Stimulated activated CD8-positive, alpha-beta memory T cell treated with anti-CD3 and anti-CD28 coated beads, Interleukin-4, amount 100 ng/mL, for 24 hours (primary cell): ENCODE results near the gene TLE3.

Experiments used
- DNase-seq: peaks from one replicate; pipeline ENCODE4 v3.0.0-alpha.2; 2020; ENCODE audit warnings: low read depth

Gene TLE3

DNA sequence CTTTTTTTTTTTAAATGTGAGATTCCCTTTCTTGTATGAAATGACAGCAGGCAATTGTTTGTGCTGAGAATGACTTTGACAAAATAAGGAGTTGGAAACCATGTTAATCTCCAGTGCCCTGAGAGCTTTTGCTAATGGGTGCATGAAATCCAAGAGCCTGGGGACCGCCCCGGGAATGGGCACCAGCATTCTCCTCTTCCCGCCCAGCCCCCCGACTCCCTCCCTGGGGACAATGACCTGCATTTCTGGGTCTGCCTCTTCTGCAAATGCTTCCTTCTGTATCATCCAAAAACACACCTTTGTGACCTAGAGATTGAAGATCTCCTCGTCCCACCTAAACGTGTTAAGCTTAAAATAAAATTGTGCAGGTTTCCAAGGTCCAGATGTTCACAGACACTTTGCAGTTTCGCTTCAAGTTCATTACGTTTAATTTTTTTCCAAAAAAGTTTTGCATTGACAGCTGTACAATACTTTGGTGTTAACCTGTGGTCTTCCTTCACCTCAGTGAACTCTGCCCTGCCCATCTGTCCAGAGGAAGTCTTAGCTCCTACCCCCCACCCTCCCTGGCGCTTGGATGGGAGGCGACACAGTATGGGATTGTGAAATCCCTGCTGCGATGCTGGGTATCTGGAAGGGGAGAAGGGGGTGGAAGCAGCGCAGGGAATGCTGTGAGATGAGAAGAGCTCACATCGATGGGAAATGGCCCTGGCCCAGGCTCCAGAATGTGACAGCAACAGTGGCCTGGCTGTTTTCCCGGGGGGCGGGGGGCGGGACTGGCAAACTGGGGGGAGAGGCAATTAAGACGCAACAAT lies 50.1 kb downstream of the TLE3 start:
- DNase-seq, result no peak

DNA sequence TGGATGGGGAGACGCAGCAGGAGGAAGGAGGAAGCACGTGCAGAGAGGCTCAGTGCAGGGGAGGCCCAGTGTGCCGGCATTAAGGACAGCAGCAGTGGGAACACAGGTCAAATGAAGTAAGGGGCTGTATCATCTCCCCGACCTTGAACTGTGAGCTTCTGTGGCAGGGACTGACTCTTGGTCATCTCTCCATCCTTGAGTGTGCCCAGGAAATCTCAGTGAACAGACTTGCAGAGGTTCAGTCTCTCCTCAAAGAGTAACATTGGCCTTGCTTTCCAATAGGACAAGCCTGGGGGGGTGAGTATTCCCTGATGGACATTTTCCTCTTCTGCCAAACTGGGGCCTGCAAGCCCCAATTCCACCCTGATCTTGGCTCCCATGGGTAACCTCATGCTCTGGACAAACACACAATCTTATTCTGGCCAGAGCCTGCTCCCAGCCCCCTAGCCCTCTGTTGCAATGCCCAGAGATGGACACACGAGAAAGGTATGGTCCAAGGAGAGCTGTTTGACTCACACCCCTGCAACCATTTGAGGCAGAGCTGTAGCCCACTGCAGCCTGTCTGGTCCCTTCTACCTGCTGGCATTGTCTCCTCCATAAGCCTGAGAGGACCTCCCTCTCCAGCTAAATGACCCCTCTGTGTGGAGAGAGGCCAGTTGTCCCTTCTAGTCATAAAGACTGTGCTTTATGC lies 50.9 kb downstream of the TLE3 start:
- no peak for DNase-seq

DNA sequence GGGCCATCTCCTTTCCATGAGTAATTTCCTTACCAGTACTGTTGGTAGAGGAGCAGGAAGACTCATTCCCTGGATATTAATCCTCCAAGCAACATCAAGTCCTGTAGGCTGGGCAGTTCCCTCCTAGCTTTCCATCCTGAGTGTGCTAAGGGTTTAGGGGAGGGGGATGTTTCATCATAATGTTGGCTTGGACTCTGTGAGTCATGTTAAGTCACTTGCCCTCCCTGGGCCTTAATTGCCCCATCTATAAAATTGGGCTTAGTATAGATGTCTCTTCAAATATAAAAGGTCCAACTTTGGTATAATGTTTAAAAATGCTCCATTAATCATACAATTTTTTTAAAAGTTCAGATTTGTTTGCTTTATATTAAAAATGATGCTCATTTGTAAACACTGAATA lies 52.7 kb downstream of the TLE3 start:
- DNase-seq, result no peak

DNA sequence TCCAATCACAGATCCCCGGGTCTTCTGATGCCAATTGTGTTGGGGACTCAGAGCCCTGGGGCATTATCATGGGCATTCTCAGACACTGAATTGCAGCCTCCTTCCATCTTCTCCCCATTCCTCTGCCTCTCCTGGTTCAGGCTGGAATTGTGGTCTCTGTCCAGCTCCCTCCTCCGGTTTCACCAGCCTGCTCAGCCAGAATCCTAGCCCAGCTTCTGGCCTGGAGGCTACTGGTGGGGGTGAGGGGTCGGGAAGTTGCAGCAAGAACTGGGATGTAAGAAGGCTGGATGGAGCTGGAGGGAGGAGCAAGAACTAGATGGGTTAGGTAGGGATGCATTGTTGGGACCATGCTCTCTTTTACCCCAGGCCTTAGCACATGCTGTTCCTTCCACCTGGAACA lies 53.5 kb downstream of the TLE3 start:
- no peak for DNase-seq

DNA sequence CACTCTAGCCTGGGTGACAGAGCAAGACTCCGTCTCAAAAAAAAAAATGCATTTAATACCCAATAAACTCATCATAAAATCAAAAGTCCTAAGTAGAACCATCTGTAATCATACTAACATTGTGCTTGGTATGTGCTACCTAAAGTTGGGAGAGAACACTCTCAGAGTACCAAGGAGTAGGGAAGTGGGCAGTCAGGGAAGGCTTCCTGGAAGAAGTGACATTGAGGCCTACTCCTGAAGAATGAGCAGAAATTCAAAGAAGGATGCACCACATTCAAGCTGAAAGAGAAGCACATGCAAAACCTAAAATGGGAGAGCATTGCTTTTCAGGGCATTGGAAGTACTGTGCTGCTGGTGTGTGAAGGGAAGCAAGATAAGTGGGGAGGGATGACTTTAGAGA lies 54.1 kb downstream of the TLE3 start:
- DNase-seq, result no peak

DNA sequence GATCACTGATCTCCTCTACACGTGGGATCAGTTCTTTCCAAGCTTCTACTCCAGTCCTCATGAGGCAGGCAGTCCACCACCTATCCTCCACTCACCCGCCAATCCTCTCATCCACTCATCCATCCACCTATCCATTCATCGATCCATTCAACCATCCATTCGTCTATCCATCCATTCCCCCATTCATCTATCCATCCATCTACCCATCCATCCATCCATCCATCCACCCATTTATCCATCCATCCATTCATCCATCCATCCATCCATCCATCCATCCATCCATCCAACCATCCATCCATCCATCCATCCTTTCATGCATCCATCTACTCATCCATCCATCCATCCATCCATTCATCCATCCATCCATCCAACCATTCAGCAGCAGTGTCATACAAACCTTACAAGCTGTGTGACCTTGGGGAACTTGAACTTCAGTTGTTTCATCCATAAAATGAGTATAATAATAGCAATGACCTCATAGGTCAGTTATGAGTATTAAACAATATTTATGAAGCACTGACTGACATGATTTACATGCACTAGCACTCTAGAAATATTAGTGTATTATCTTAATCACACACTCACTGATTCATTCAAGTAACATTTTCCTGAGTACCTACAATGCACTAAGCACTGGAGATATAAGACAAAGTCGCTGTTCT lies 55.0 kb downstream of the TLE3 start:
- no peak for DNase-seq

DNA sequence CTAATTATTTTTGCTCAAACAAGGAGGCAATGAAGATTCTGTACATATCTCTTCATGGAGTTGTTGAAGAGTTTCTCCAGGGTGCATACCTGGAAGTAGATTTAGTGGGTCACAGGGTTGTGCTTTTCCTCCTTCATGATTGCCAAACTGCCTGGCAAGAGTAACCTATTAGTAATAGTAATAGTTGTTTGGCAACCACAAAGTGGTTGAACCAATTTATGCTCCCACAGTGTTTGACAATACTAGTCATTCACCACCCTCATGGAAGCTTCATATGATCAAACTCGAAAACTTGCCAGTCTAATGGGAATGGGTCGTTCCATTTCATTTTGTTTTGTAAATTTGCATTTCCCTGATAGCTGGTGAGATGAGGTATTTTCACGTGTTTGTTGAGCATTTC lies 57.8 kb downstream of the TLE3 start:
- no peak for DNase-seq

DNA sequence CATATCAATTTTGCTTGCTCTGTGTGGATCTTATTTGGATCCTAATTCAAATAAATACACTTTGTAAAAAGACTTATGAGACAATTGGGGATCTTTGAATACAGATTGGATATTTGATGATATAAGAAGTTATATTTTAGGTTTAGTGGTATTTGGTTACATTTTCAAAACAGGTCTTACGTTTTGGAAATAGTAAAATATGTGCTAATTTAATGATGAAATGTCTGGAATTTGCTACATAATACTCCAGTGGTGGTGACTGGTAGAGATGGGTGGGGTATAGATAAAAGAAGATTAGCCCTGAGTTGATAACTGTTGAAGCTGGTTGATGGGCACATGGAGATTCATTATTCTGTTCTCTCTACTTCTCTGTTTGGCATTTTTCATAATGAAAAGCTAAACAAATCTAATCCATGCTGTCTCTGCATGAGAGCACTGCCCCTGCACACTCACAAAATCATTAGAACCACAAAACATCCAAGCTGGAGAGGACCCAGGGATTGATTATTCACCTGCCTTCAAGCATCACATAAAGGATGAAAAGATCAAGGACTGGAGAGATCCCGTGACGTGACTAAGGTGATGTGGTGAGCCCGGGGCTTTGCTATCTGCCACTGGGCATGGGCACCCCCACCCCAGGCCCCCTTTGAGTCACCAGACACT lies 58.9 kb downstream of the TLE3 start:
- DNase-seq, result no peak

DNA sequence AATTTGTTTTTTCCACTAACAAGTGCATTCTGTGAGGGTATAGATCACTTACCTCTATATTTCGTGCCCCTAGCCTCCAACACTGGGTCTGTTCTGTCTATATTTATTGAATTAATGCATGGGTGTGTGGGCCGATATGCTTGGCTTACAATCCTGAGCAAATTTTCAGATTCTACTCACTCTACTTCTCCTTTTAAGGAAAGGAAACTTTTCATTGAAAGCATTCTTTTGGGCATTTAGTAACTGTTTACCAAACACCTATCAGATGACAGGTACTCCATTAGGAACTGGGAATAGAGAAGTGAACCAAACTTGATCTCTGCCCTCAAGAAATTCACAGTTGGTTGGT lies 60.5 kb downstream of the TLE3 start:
- DNase-seq, result no peak

DNA sequence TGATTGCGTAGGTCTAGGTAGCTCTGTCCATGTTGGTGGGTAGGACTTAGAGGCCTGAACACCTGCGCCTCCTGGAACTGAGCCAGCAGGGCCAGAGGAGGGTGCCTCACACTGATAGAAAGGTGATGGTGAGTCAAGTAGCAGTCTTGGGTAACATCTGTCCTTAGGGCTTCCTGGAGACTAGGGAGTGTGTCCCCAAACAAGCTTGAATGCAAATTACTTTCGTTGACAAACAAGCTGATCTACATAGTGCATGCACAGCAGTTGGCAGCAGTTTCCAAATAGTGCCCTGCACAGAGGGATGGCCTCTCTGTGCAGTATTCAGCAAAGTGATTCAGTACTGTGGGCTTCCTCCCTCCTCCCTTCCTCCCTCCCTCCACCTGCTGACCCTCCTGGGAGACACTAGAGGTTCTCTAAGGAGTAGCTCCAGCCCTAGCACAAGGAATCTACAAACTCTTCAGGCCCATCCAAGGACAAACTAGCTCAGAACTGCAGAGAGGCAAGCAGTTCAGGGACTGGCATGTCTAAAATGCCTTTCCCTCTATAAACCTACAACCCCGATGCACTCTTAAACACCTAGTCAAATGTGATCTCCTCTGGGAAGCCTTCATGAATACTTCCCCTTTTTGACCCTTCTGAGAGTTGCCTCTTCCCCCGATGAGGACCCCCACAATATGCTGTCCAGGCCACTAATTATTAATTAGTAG lies 61.0 kb downstream of the TLE3 start:
- no peak for DNase-seq

DNA sequence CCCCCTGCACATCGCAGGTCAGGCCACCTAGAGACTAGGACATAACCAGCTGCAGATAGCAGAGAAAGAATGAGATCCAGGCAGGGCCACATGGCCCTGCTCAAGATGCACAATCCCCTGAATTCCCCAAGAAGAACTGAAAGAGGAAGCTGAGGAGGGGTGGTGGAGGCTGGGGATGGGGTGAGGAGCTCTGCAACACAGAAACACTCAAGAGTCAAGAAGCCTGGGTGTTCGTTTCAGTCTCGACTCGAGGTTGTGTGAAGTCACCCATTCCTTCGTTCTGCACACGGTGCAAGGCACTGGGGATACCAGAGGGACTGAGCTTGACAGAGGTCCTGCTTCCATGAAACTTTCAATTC lies 62.0 kb downstream of the TLE3 start:
- no peak for DNase-seq

DNA sequence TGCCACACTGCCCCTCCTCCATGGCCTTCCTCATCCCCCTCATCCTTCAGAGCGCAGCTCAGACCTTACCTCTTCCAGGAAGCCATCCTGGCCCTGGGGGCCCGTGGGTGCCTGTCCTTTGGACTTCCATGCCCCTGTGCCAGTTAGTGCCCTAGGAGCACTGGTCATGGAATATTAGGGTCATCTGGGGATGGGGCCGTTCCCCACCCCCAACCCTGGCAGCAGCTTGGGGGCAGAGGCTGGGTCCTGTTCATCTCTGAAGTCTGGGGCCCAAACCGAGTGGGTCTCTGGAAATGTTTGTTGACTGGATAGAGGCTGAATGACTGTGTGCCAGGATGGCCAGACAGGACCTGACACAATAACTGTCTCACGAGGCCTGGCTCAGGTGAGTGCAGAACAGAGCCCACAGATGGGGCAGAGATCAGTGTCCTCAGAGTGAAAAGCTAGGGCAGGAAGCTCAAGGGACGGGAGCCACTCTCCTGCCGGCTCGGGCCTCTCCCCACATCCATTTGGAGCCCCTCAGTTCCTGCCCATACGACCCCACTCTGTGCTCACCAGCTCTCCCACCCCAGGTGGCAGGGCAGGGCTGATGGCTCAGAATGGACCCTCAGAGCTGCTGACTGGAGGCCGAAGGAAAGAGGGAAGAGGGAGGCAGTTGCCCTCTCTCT lies 62.5 kb downstream of the TLE3 start:
- no peak for DNase-seq

DNA sequence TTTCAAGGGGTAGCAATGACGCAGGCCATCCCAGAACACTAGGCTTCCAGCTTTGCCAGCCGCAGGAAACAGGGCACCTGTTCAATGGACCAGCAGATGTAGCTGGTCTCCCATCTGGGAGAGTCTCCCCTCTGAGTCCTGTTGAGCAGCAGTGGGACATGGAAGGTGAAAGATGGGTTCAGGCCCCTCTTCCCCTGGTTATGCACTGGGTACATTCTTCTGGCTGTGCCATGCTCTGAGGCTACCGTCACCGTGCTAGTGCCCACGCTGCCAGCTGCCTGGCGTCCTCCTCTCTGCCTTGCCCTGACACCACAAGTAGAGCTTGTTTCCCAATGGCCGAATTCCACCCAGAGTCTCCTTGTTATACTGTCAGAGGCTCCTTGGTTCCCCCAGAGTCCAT lies 63.1 kb downstream of the TLE3 start:
- DNase-seq, result no peak

DNA sequence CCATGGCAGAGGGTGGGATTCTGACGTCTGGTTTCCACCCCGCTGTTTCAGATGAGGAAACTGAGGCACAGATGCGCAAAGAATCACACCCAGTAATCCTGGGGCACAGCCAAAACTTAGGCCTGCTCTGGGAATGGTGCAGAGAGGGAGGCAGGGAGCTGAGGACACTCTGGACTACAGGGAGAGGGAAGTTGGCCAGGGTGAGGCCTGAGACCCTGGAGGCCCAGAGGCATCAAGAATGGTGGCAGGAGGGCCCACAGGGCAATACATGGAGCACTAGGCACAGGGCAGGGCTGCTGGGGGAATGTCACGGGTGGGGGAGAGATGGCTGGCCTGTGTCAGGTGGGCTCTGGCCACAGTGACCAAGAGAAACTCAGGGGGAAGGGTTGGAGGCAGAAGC lies 63.6 kb downstream of the TLE3 start:
- no peak for DNase-seq

DNA sequence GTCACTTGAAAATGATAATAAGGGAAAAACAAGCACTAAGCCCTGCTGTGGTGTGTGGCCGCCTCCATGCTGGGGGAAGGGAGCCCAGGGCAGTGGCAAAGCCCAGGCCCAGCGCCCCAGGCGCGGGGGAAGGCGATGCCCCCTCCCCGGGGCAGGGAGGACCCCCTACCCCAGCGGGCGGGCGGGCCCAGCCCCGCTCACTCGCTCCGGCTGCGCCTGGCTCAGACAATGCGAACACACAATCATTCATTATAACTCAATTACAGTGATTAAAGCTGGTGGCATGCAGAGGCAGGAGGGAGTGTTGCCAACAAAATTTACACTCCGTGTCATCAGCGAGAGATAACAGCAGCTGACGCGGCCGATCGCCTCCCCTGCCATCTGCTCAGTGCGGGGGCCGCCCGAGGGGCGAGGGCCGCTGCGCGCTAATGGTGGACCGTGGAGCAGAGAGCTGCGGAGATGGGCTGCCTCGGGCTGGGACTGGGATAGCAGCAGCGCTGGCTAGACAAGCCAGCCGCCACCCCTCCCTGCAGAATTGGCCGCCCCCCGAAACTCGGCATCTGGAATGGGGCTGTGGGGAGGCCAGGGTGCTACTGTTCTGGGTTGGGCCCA lies 64.1 kb downstream of the TLE3 start:
- no peak for DNase-seq

DNA sequence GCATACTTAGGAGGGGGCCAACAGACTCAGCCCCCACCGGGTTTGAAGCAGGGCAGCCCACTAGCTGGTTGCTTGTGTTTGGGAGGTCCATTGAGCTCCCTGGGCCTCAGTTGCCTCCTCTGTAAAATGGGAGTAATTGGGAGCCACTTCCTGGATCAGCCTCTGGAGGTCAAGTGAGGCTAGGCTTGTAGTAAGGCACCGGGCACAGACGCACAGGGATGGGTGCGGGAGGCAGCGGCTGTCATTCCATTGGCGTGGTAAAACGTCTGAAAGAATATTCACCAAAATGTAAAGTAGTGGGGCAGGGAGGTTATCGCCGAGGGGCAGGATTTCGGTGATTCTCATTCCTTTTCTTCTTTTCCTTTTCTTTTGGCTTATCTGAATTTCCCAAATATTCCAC lies 64.6 kb downstream of the TLE3 start:
- DNase-seq, result no peak

DNA sequence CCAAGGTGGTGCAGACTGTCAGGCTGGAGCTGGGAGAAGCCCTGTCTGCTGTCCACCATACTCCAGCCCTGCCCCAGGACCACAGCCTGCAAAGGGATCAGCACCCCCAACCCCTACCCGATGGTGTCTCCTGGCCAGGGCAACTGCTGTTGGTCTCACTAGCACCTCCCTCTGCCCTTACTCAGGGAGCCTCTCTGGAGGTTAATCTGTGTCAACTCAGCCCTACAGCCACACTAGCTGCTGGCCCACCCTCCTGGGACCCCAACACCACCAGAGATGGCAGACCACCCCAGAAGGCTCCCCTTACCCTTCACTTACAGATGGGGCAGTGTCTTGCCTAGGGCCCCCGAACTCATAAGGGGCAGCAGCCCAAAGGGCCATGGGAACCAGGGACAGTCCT lies 65.2 kb downstream of the TLE3 start:
- no peak for DNase-seq

DNA sequence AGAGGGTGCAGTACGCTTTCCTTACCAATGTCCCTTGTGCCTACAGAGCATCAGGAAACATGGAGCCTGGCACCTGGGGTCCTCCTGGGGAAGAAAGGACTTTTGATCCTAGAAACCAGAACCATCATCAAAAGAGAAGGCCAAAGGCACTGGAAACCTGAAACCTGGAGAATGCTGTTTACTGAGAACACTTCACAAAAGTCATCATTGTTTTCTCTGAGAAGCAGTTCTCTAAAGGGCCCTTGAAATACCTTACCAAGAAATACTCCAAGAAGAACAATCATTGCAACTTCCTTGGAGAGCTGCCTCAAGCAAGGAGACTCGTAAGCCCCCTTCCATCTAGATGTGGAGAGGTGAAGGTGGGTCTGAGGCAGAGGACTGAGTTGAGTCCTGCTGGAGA lies 66.0 kb downstream of the TLE3 start:
- no peak for DNase-seq

DNA sequence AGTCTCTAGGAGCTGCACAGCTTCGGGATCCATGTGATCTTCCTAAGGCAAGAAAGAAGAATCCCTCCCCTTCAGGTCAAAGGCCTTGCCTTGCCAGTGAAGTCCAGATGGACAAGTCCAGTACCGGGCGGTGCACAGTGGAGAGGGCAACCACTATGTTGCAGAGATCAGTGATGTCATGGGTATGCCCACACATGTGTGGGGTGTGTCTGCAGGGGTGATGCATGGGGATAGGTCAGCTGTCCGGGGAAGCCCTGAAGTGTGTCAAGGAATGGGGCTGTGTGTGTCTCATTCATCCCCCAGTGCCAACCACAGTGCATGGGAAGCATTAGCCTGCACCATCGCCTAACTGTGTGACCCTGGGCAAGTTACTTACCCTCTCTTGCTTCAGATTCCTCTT lies 66.5 kb downstream of the TLE3 start:
- DNase-seq, result no peak

DNA sequence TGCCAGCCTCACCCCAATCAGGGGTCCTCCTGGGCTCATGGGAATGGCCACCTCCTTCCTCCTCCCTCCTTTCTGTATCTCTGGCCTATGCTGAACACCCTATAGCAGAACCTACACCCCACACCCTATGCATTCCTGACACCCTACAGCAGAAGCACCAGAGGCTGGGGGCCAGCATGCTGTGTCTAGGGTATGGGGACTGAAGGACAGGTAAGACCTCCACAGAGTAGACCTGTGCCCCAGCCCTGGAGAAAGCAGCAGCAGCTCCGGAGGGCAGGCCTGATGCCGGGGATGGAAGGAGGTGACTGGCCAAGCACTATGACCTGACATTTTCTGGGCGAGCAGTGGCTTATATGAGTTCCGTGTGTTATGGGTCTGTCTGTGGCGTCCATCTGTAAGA lies 66.9 kb downstream of the TLE3 start:
- no peak for DNase-seq

DNA sequence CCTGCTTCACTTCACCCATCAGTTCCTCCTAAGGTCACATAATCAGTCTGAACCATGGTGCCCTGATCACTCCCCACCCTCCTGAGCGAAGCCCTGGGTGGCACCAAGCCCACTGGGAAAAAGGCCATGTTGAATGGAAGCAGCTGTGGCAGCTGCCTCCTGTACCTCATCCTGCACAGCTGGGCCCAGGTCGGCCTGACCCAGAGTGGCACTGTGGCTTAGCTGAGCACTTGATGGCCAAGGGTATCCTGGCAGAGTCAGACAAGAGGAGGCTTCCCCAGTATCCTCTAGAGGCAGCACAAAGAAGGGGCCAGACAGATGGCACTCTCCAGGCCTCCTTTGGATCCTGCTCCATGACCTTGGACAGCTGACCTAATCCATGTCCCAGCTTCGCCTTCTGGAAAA lies 68.4 kb downstream of the TLE3 start:
- DNase-seq, result no peak
